Fibroblast of lung (primary cell): ENCODE results near the gene CENPI. TPM values are rescaled to one million over a fixed set of nuclear protein-coding genes. Genes with fewer than 3 reads are reported as not detected.

Source experiments
- DNase-seq, 2 donors: peaks; one replicate each; pipeline versions ENCODE4 v3.0.0 to v3.0.0-alpha.2; 2010; ENCODE audit warnings: low read depth in 2 of 2
- H2AFZ ChIP-seq: 2 replicates; pipeline ENCODE4 v1.5.1; 2012; ENCODE audit warnings: low read length, control low read depth, inconsistent platforms
- H3K27ac ChIP-seq: 2 replicates; pipeline ENCODE4 v1.5.1; 2011; ENCODE audit warnings: low read length, control low read depth; ENCODE audit not compliant: insufficient read depth
- H3K27me3 ChIP-seq: 2 replicates; pipeline ENCODE4 v1.5.1; 2011; ENCODE audit warnings: mild to moderate bottlenecking, low read length; ENCODE audit not compliant: control insufficient read depth, insufficient read depth
- H3K36me3 ChIP-seq: 2 replicates; pipeline ENCODE4 v1.5.1; 2011; ENCODE audit warnings: low read length; ENCODE audit not compliant: control insufficient read depth, insufficient read depth
- H3K4me1 ChIP-seq: 2 replicates; pipeline ENCODE4 v1.5.1; 2011; ENCODE audit warnings: low read length; ENCODE audit not compliant: control insufficient read depth, insufficient read depth; ENCODE audit errors: extremely low read depth
- H3K4me2 ChIP-seq: 2 replicates; pipeline ENCODE4 v1.5.1; 2011; ENCODE audit warnings: low read length, control low read depth; ENCODE audit not compliant: insufficient read depth; ENCODE audit errors: extremely low read depth
- H3K4me3 ChIP-seq, 4 experiments: fragments of 200-600 bp in 1 of 4; sonication (generic) in 1 of 4; replicated peaks in 1 of 4; 2 replicates each; pipeline ENCODE4 v1.5.1; 2011 to 2016; ENCODE audit warnings: low read length in 4 of 4, low read depth in 3 of 4, mild to moderate bottlenecking in 3 of 4, control low read depth in 2 of 4, inconsistent platforms in 1 of 4, mixed read lengths in 1 of 4; ENCODE audit not compliant: insufficient read depth in 1 of 4; ENCODE audit errors: control extremely low read depth in 1 of 4
- H3K79me2 ChIP-seq: 2 replicates; pipeline ENCODE4 v1.5.1; 2012; ENCODE audit warnings: mild to moderate bottlenecking, low read length, inconsistent platforms; ENCODE audit not compliant: control insufficient read depth, insufficient read depth
- H3K9ac ChIP-seq: 2 replicates; pipeline ENCODE4 v1.5.1; 2011; ENCODE audit warnings: mild to moderate bottlenecking, low read length, control low read depth; ENCODE audit not compliant: insufficient read depth
- H3K9me3 ChIP-seq: 2 replicates; pipeline ENCODE4 v1.5.1; 2012; ENCODE audit warnings: low read depth, low read length; ENCODE audit not compliant: control insufficient read depth, insufficient read depth
- H4K20me1 ChIP-seq: 2 replicates; pipeline ENCODE4 v1.5.1; 2011; ENCODE audit warnings: low read length; ENCODE audit not compliant: control insufficient read depth, insufficient read depth; ENCODE audit errors: extremely low read depth
- CTCF ChIP-seq, 2 donors: IDR thresholded peaks in 1 of 2; conservative IDR thresholded peaks in 1 of 2; 1 replicate in 1 of 2; 2 replicates in 1 of 2; pipeline ENCODE4 v1.5.1; 2011 to 2012; ENCODE audit warnings: low read length in 2 of 2, control low read depth in 1 of 2, inconsistent platforms in 1 of 2, low read depth in 1 of 2, mild to moderate bottlenecking in 1 of 2
- EZH2 ChIP-seq: IDR thresholded peaks from 2 replicates; pipeline ENCODE4 v1.5.1; 2012; ENCODE audit warnings: low read length, control low read depth, mild to moderate bottlenecking; ENCODE audit errors: missing control alignments
- polyA plus RNA-seq, 2 donors: library from polyadenylated mRNA; depleted of rRNA in 1 of 2; stranded (reverse) in 1 of 2; unstranded in 1 of 2; fragments of >200 nt; gene quantifications; 2 replicates each; pipeline ENCODE4 v1.2.1, GENCODE V29; 2011 to 2012; ENCODE audit warnings: missing spikeins in 1 of 2
- total RNA-seq: library from RNA; depleted of rRNA; stranded (reverse); fragments of >200 nt; gene quantifications from 2 replicates; pipeline ENCODE4 v1.2.1, GENCODE V29; 2014

Gene CENPI
- total and polyA plus RNA-seq, 2 donors (not counting 1 experiment from before 2014, with no cell fraction given), result 4.3 to 11.2 TPM

DNA sequence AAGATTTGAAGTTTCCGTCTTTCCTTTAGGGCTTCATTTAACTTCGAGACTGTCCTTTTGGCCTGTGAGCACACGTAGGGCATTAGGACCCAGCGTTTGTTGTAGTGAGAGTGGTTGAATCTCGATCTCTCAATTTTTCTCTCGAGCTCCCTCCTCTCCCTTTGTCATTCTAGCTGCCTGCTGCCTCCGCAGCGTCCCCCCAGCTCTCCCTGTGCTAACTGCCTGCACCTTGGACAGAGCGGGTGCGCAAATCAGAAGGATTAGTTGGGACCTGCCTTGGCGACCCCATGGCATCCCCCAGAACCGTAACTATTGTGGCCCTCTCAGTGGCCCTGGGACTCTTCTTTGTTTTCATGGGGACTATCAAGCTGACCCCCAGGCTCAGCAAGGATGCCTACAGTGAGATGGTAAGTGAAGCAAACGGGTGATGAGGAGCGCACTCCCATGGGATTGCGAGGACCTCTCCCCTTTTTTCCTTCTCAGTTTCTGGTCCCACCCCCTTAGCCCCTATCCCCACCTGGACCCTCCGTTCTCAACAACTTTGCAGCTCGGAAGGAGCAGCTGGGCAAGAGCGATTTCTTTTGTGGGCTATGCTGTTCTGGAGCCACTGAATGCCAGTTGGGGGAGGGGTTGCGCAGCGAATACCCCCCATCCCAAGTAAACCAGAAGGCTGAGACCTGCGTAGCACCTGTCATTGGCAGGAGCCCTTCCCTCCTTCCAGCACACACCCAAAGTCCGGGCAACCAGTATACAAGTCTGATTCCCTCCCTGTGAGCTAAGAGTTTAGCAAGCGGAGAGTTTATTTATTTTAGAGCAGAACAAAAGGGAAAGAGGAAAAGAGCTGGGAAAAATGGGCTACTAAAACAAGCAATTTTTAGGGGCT is 19.0 kb upstream of the CENPI start, which contains the start of gene TMEM35A:
TSS of gene TMEM35A (plus strand) at position 164 of the 883 bp plus-strand sequence. CDS start at position 288, 124 bp downstream.
- Histone ChIP-seq H3K9ac (peak within 1 kb of the TSS; percentile 16), H2AFZ (peak within 1 kb of the TSS; percentile 76), H3K4me2 (peak within 1 kb of the TSS; percentile 49), H3K4me1 (no peaks in the 10 kb centered on the region), H3K27me3 (no peaks in the 10 kb centered on the region), H3K9me3 (no peaks in the 10 kb centered on the region), H3K4me3 (peak within 1 kb of the TSS; percentile 53 to 85 (median 67)), H3K79me2 (no peaks in the 10 kb centered on the region), H3K36me3 (no peaks in the 10 kb centered on the region), H3K27ac (no peak within 1 kb of the TSS), H4K20me1 (no peaks in the 10 kb centered on the region)
- TF ChIP-seq CTCF (conservative IDR thresholded peaks at IDR 0.05 in 1 of 2, IDR thresholded peaks at IDR 0.05 in 1 of 2; ENCODE audit: low read depth in 1 of 2, low read length in 2 of 2), result no peak
- TF ChIP-seq EZH2, result no peak
- DNase-seq, result peak; percentile 44 to 60

DNA sequence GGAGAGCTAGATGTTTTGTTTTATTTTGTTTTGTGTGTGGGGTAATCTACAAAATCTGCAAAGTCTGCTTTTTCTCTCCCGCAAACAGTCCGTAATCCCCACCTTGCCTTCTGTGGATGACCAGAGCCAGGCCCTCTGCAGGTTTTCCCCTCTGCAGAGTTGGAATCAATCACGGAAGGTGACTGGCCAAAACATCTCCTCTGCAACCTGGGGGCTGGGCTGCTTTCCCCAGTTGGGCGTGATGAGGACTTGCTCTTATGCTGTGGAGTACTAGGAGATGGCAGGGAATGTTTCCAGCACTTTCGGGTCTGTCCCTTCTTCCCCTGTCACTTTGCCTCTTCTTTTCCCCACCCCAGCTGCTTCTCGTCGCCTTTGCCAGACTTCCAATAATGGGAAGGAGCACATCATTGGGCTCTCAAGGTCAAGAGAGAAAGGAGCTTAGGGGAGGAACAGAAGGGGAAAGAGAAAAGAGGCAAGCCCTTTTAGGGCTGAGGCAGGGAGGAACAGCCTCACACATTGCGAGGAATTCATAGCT is 18.2 kb upstream of the CENPI start:
- Histone ChIP-seq H2AFZ (no peak overlapping the region), H3K36me3 (no peaks in the 10 kb centered on the region), H3K4me2 (peak overlapping the region; percentile 49), H4K20me1 (no peaks in the 10 kb centered on the region), H3K4me3 (peak overlapping the region; percentile 53 to 85 (median 67)), H3K27ac (no peak overlapping the region), H3K79me2 (no peaks in the 10 kb centered on the region), H3K4me1 (no peaks in the 10 kb centered on the region), H3K27me3 (no peaks in the 10 kb centered on the region), H3K9ac (no peak overlapping the region), H3K9me3 (no peaks in the 10 kb centered on the region)
- no peak for DNase-seq
- TF ChIP-seq CTCF (conservative IDR thresholded peaks at IDR 0.05 in 1 of 2, IDR thresholded peaks at IDR 0.05 in 1 of 2; ENCODE audit: low read depth in 1 of 2, low read length in 2 of 2) (no peak), EZH2 (no peak)

GRCh38 chrX:101080326-101081124 is 17.5 kb upstream of the CENPI start:
- no peaks in the 10 kb centered on the region for H4K20me1 ChIP-seq
- H3K27ac ChIP-seq, result no peak overlapping the region
- no peaks in the 10 kb centered on the region for H3K36me3 ChIP-seq
- TF ChIP-seq CTCF (conservative IDR thresholded peaks at IDR 0.05 in 1 of 2, IDR thresholded peaks at IDR 0.05 in 1 of 2; ENCODE audit: low read depth in 1 of 2, low read length in 2 of 2) (no peak), EZH2 (no peak)
- H3K4me3 ChIP-seq, result peak overlapping the region; percentile 53 to 85 (median 67)
- H3K9me3 ChIP-seq, result no peaks in the 10 kb centered on the region
- no peaks in the 10 kb centered on the region for H3K4me1 ChIP-seq
- H2AFZ ChIP-seq, result no peak overlapping the region
- H3K9ac ChIP-seq, result no peak overlapping the region
- peak overlapping the region; percentile 49 for H3K4me2 ChIP-seq
- H3K27me3 ChIP-seq, result no peaks in the 10 kb centered on the region
- no peaks in the 10 kb centered on the region for H3K79me2 ChIP-seq
- no peak for DNase-seq
